ENCODE data around the gene SDCCAG8. TPM values are rescaled to one million over a fixed set of nuclear protein-coding genes. Genes with fewer than 3 reads are reported as not detected.

The SDCCAG8 gene
- total and polyA plus RNA-seq, 2 of the 8 experiments (the other 6 are each of a cell fraction or from before 2014, with no cell fraction given): 15.6 to 21.0 TPM

- peak overlapping the region; percentile 62 for H2BK120ac ChIP-seq (replicated peaks; ENCODE audit: low read depth, low read length)
- TF ChIP-seq E2F6 (IDR thresholded peaks at IDR 0.05) (0 out of 2 replicates have a peak, but pooled peaks have one; percentile 12), RXRA (IDR thresholded peaks at IDR 0.05; ENCODE audit: insufficient read depth, low read depth, low read length) (no peak)
- no peaks in the 10 kb centered on the region for H3K79me2 ChIP-seq (ENCODE audit: control insufficient read depth in 1 of 2, insufficient read depth in 2 of 2, low read length in 2 of 2)
- H3K23ac ChIP-seq (ENCODE audit: insufficient read length): no peak overlapping the region
- no peaks in the 10 kb centered on the region; a peak in 1 of 4 replicates for H3K9me3 ChIP-seq (ENCODE audit: insufficient read depth in 2 of 2, low read depth in 1 of 2, low read length in 1 of 2)
- H3K4me2 ChIP-seq (ENCODE audit: insufficient read depth in 1 of 2, low read depth in 2 of 2, low read length in 2 of 2): no peak overlapping the region
- peak overlapping the region; percentile 78; the same call in 1 of the 2 replicates for H3K18ac ChIP-seq (ENCODE audit: extremely low read depth, low read length)
- H4K5ac ChIP-seq (ENCODE audit: insufficient read length, low read depth, low read length): no peak overlapping the region
- H4K20me1 ChIP-seq (replicated peaks in 1 of 2; ENCODE audit: control insufficient read depth in 1 of 2, insufficient read depth in 2 of 2, low read length in 2 of 2): no peaks in the 10 kb centered on the region
- no peak overlapping the region for H3K9ac ChIP-seq (replicated peaks in 1 of 4; ENCODE audit: extremely low read depth in 1 of 4, low read depth in 3 of 4, low read length in 3 of 4)
- peaks cover 21 to 54% (median 46%) of the 10 kb centered on the region in 4 experiments for H3K4me1 ChIP-seq (replicated peaks in 1 of 4; ENCODE audit: control insufficient read depth in 3 of 4, insufficient read depth in 4 of 4, low read length in 3 of 4)
- H3K14ac ChIP-seq (ENCODE audit: insufficient read length): no peak overlapping the region
- ChIA-PET CTCF (ENCODE audit: partially characterized antibody) (interaction anchor here (1.1 to 1.2 kb wide), 3 partner anchors 9 to 143 kb away, joined by 3 to 4 read pairs (median 3); no protein-coding TSS in a partner anchor), POLR2A (ENCODE audit: partially characterized antibody) (no interaction called here)
- H3K4me3 ChIP-seq (ENCODE audit: extremely low read depth in 1 of 4, insufficient read depth in 2 of 4, low read depth in 3 of 4, low read length in 4 of 4): no peak overlapping the region
- no peak overlapping the region for H2BK15ac ChIP-seq (ENCODE audit: low read length)
- peak overlapping the region; percentile 99; the same call in 1 of the 2 replicates for H2AK5ac ChIP-seq (ENCODE audit: low read depth, low read length)
- peaks cover 0 to 5% (median 2%) of the 10 kb centered on the region in 4 experiments; a peak in 3 of 7 replicates for H3K27me3 ChIP-seq (replicated peaks in 1 of 4; ENCODE audit: control insufficient read depth in 3 of 4, extremely low read depth in 1 of 4, insufficient read depth in 3 of 4, low read length in 3 of 4)
- no peak overlapping the region for H3K56ac ChIP-seq (replicated peaks; ENCODE audit: insufficient read length, low read depth, low read length)
- peaks cover 8% of the 10 kb centered on the region for H3K23me2 ChIP-seq (ENCODE audit: low read depth, low read length)
- H3K79me1 ChIP-seq (ENCODE audit: low read depth, low read length): no peaks in the 10 kb centered on the region
- no peak overlapping the region for H3K27ac ChIP-seq (ENCODE audit: low read depth, low read length)
- no peaks in the 10 kb centered on the region for H3K36me3 ChIP-seq (ENCODE audit: control insufficient read depth in 2 of 4, insufficient read depth in 4 of 4, low read length in 3 of 4)
- FAIRE-seq: no peak
- H2BK12ac ChIP-seq (ENCODE audit: low read depth, low read length): peak overlapping the region; percentile 94; the same call in 1 of the 2 replicates
- peak overlapping the region; percentile 83; the same call in 1 of the 2 replicates for H2BK20ac ChIP-seq (ENCODE audit: low read length)
- no peak for DNase-seq (ENCODE audit: low read depth in 1 of 2, low spot score in 2 of 2)
- 92% methylated on average over 15 of the region's 15 CpGs; no CpG with 5 or more reads in 1 of the 2 experiments for WGBS, 2 experiments (ENCODE audit: extremely low coverage in 1 of 2, insufficient coverage in 1 of 2, insufficient read length in 1 of 2, insufficient replicate concordance in 2 of 2, low coverage in 1 of 2, low lambda C conversion rate in 2 of 2, missing lambda C conversion rate in 1 of 2)
- H3K4ac ChIP-seq (replicated peaks; ENCODE audit: insufficient read length, low read depth, low read length): peak overlapping the region; percentile 41
- H2AFZ ChIP-seq (ENCODE audit: low read length): no peak overlapping the region
- peak overlapping the region; percentile 58; the same call in 1 of the 2 replicates for H2BK5ac ChIP-seq (ENCODE audit: low read depth, low read length)
- no peak overlapping the region for H4K8ac ChIP-seq (ENCODE audit: extremely low read depth, insufficient read depth, low read length)
- H4K91ac ChIP-seq (replicated peaks; ENCODE audit: insufficient read length, low read length): peak overlapping the region; percentile 94
These were observed 231.3 kb downstream of the SDCCAG8 start for GRCh38 chr1:243487036-243487648.

Measured in H1 (cell line).